ENCODE measurements around the gene XYLT1. TPM values are rescaled to one million over a fixed set of nuclear protein-coding genes. Genes with fewer than 3 reads are reported as not detected.

The XYLT1 gene
- total RNA-seq, 1 donor from 2014 or later, result 17.6 TPM

DNA sequence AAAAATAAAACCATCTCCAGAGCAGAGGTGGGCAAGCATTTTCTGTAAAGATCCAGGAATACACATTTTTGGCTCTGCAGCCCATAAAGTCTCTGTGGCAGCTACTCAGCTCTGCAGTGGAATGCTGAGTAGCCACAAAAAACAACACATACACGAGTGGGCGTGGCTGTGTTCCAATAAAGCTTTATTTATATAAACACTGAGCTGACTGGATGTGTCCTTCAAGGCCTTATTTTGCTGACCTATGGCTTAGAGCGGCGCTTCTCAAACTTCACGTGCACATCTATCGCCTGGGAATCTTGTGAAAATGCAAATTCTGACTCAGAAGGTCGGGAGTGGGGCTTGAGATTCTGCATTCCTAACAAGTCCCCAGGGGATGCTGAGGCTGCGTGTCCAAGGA, 39.7 kb downstream of the XYLT1 start:
- TF ChIP-seq, protein P1, sequence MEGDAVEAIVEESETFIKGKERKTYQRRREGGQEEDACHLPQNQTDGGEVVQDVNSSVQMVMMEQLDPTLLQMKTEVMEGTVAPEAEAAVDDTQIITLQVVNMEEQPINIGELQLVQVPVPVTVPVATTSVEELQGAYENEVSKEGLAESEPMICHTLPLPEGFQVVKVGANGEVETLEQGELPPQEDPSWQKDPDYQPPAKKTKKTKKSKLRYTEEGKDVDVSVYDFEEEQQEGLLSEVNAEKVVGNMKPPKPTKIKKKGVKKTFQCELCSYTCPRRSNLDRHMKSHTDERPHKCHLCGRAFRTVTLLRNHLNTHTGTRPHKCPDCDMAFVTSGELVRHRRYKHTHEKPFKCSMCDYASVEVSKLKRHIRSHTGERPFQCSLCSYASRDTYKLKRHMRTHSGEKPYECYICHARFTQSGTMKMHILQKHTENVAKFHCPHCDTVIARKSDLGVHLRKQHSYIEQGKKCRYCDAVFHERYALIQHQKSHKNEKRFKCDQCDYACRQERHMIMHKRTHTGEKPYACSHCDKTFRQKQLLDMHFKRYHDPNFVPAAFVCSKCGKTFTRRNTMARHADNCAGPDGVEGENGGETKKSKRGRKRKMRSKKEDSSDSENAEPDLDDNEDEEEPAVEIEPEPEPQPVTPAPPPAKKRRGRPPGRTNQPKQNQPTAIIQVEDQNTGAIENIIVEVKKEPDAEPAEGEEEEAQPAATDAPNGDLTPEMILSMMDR (IDR thresholded peaks at IDR 0.05), result no peak
- DNase-seq (ENCODE audit: low spot score), result no peak
- Mint-ChIP-seq H3K27ac (ENCODE audit: unreplicated experiment) (no peak overlapping the region), H3K9me3 (ENCODE audit: low read depth) (no peaks in the 10 kb centered on the region), H3K4me3 (ENCODE audit: unreplicated experiment) (no peak overlapping the region), H3K4me1 (ENCODE audit: low read depth) (peaks cover 32% of the 10 kb centered on the region), H3K36me3 (ENCODE audit: low read depth) (peaks cover 3% of the 10 kb centered on the region), H3K27me3 (ENCODE audit: low read depth) (no peaks in the 10 kb centered on the region)

DNA sequence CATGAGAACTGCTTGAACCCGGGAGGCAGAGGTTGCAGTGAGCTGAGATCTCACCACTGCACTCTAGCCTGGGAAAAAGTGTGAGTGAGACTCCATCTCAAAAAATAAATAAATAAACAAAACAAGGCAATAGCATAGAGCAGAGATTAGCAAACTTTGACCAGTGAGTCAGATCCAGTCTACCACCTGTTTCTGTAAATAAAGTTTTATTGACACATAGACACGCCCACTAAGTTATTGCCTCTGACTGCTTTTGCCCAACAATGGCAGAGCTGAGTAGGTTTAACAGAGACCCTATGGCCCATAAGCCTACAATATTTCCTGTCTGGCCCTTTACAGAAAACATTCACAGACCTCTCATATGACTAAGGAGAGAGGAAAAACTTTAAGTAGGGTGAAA, 44.3 kb downstream of the XYLT1 start:
- Mint-ChIP-seq H3K36me3 (ENCODE audit: low read depth) (peaks cover 3% of the 10 kb centered on the region), H3K4me3 (ENCODE audit: unreplicated experiment) (no peak overlapping the region), H3K27me3 (ENCODE audit: low read depth) (no peaks in the 10 kb centered on the region), H3K27ac (ENCODE audit: unreplicated experiment) (no peak overlapping the region), H3K4me1 (ENCODE audit: low read depth) (peaks cover 9% of the 10 kb centered on the region), H3K9me3 (ENCODE audit: low read depth) (no peaks in the 10 kb centered on the region)
- DNase-seq (ENCODE audit: low spot score), result no peak
- TF ChIP-seq, protein P1 (IDR thresholded peaks at IDR 0.05), result no peak

DNA sequence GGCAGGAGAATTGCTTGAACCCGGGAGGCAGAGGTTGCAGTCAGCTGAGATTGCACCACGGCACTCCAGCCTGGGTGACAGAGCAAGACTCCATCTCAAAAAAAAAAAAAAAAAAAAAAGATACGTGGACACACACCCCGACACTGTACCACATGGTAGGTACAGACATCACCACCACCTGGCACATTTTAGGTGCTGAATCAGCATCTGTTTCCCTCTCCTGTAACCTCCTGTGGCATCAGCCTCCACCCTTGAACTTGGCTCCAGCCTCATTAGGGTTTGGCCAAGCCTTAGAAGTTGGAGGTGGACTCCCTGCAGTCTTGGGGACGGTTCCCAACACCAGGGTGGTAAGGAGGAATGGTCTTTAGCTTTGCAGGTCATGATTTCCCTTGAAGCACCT, 46.0 kb downstream of the XYLT1 start:
- Mint-ChIP-seq H3K4me3 (ENCODE audit: unreplicated experiment) (no peak overlapping the region), H3K9me3 (ENCODE audit: low read depth) (no peaks in the 10 kb centered on the region), H3K27me3 (ENCODE audit: low read depth) (no peaks in the 10 kb centered on the region), H3K36me3 (ENCODE audit: low read depth) (peaks cover 3% of the 10 kb centered on the region), H3K27ac (ENCODE audit: unreplicated experiment) (no peak overlapping the region), H3K4me1 (ENCODE audit: low read depth) (no peaks in the 10 kb centered on the region)
- peak; percentile 25 for DNase-seq (ENCODE audit: low spot score)
- TF ChIP-seq, protein P1 (IDR thresholded peaks at IDR 0.05), result no peak

DNA sequence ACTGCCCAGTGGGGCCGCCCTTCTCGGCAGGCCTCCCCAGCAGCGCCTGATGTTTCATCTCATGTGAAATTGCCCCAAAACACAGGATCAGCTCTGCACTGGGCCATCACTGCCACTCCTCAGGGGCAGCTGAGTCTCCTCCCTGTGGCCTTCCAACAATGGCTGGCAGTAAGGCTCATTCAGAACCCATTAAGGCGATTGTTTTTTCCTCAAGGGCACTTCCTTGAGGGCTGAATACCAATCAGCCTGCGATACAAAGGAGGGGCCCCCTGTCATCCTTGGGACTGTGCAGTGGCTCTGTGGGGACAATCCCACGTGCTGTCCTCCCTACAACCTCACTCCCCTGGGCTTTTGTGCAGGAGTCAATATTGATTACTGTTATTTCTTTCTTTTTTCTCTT, 47.5 kb downstream of the XYLT1 start:
- Mint-ChIP-seq H3K27ac (ENCODE audit: unreplicated experiment) (no peak overlapping the region), H3K36me3 (ENCODE audit: low read depth) (peaks cover 1% of the 10 kb centered on the region), H3K4me1 (ENCODE audit: low read depth) (no peaks in the 10 kb centered on the region), H3K9me3 (ENCODE audit: low read depth) (no peaks in the 10 kb centered on the region), H3K4me3 (ENCODE audit: unreplicated experiment) (no peak overlapping the region), H3K27me3 (ENCODE audit: low read depth) (no peaks in the 10 kb centered on the region)
- peak; percentile 41 for DNase-seq (ENCODE audit: low spot score)
- TF ChIP-seq, protein P1 (IDR thresholded peaks at IDR 0.05), result no peak

DNA sequence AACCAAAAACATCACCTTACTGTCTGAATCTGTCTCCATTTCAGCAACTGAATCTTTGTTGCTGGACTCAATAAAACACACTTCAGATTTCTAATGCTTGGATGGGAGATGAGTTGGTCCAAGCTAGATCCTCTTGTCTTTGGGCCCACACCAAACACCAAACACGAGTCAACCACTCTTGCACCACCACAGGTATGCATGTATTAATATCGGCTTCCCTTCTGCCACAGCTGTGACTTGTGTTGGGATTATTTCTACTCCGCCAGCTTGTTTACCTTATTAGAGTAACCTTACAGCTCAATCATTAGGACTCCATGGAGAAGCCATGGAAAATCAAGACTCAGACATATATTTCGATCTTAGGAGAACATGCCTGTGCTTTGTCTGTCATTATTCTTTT, 49.9 kb downstream of the XYLT1 start:
- H3K27me3 Mint-ChIP-seq (ENCODE audit: low read depth), result no peaks in the 10 kb centered on the region
- H3K36me3 Mint-ChIP-seq (ENCODE audit: low read depth), result no peaks in the 10 kb centered on the region
- H3K27ac Mint-ChIP-seq (ENCODE audit: unreplicated experiment), result no peak overlapping the region
- DNase-seq (ENCODE audit: low spot score), result no peak
- no peak overlapping the region for H3K4me3 Mint-ChIP-seq (ENCODE audit: unreplicated experiment)
- TF ChIP-seq, protein P1 (IDR thresholded peaks at IDR 0.05), result no peak
- peaks cover 2% of the 10 kb centered on the region for H3K9me3 Mint-ChIP-seq (ENCODE audit: low read depth)
- peaks cover 21% of the 10 kb centered on the region for H3K4me1 Mint-ChIP-seq (ENCODE audit: low read depth)
